Neuronal stem cell (in vitro differentiated cells): ENCODE data around the gene GALNT14.

ENCODE experiments used
- DNase-seq: peaks from one replicate; pipeline ENCODE4 v3.0.0-alpha.2; 2013; ENCODE audit warnings: low spot score
- H2AFZ ChIP-seq: one replicate; pipeline ENCODE4 v1.6.1; 2013; ENCODE audit warnings: mild to moderate bottlenecking, low read length, inconsistent platforms
- H2AK5ac ChIP-seq: 2 replicates; pipeline ENCODE4 v1.6.1; 2013; ENCODE audit warnings: low read depth, mild to moderate bottlenecking, inconsistent platforms, low read length, moderate library complexity, mixed read lengths
- H2BK120ac ChIP-seq: 2 replicates; pipeline ENCODE4 v1.6.1; 2013; ENCODE audit warnings: low read depth, mild to moderate bottlenecking, inconsistent platforms, low read length, moderate library complexity, mixed read lengths
- H2BK12ac ChIP-seq: one replicate; pipeline ENCODE4 v1.6.1; 2013; ENCODE audit warnings: low read length, inconsistent platforms
- H2BK15ac ChIP-seq: 2 replicates; pipeline ENCODE4 v1.6.1; 2013; ENCODE audit warnings: mild to moderate bottlenecking, low read length, inconsistent platforms, mixed read lengths
- H2BK5ac ChIP-seq: one replicate; pipeline ENCODE4 v1.6.1; 2013; ENCODE audit warnings: inconsistent platforms, mild to moderate bottlenecking, low read length, moderate library complexity
- H3K14ac ChIP-seq: one replicate; pipeline ENCODE4 v1.6.1; 2013; ENCODE audit warnings: low read length, inconsistent platforms
- H3K18ac ChIP-seq: 2 replicates; pipeline ENCODE4 v1.6.1; 2013; ENCODE audit warnings: low read length, inconsistent platforms
- H3K23ac ChIP-seq: 2 replicates; pipeline ENCODE4 v1.6.1; 2013; ENCODE audit warnings: low read depth, mild to moderate bottlenecking, mixed read lengths, low read length, inconsistent platforms; ENCODE audit not compliant: poor library complexity
- H3K27ac ChIP-seq: replicated peaks from 3 replicates; pipeline ENCODE4 v1.5.1; 2013; ENCODE audit warnings: low read length, inconsistent platforms
- H3K27me3 ChIP-seq, 3 experiments: 2 replicates each; pipeline ENCODE4 v1.6.1; 2013; ENCODE audit warnings: low read length in 3 of 3, mild to moderate bottlenecking in 2 of 3, inconsistent platforms in 1 of 3, low read depth in 1 of 3, mixed read lengths in 1 of 3, moderate library complexity in 1 of 3; ENCODE audit not compliant: control insufficient read depth in 3 of 3, insufficient read depth in 3 of 3
- H3K36me3 ChIP-seq, 2 donors: replicated peaks in 1 of 2; 2 replicates each; pipeline ENCODE4 v1.6.1; 2013; ENCODE audit warnings: low read length in 2 of 2; ENCODE audit not compliant: control insufficient read depth in 2 of 2, insufficient read depth in 2 of 2
- H3K4ac ChIP-seq: 2 replicates; pipeline ENCODE4 v1.6.1; 2013; ENCODE audit warnings: inconsistent platforms, mild to moderate bottlenecking, low read length, moderate library complexity
- H3K4me1 ChIP-seq, 2 donors: 1 replicate in 1 of 2; 2 replicates in 1 of 2; pipeline ENCODE4 v1.6.1; 2013; ENCODE audit warnings: low read length in 2 of 2, low read depth in 1 of 2; ENCODE audit not compliant: control insufficient read depth in 2 of 2, insufficient read depth in 1 of 2
- H3K4me2 ChIP-seq: one replicate; pipeline ENCODE4 v1.6.1; 2013; ENCODE audit warnings: mild to moderate bottlenecking, low read length, inconsistent platforms; ENCODE audit not compliant: insufficient read depth, poor library complexity, severe bottlenecking
- H3K4me3 ChIP-seq, 2 donors: 2 replicates each; pipeline ENCODE4 v1.5.1; 2013; ENCODE audit warnings: low read length in 2 of 2, mild to moderate bottlenecking in 2 of 2, inconsistent platforms in 1 of 2, moderate library complexity in 1 of 2
- H3K79me1 ChIP-seq: one replicate; pipeline ENCODE4 v1.6.1; 2013; ENCODE audit warnings: low read depth, mild to moderate bottlenecking, inconsistent platforms, low read length, moderate library complexity
- H3K9ac ChIP-seq: one replicate; pipeline ENCODE4 v1.6.1; 2013; ENCODE audit warnings: mild to moderate bottlenecking, low read depth, low read length, inconsistent platforms; ENCODE audit not compliant: poor library complexity
- H3K9me3 ChIP-seq, 2 donors: replicated peaks in 1 of 2; 2 replicates each; pipeline versions ENCODE3 to v1.6.1; 2013; ENCODE audit warnings: low read length in 2 of 2, mild to moderate bottlenecking in 2 of 2, inconsistent platforms in 1 of 2, low read depth in 1 of 2, mixed read lengths in 1 of 2, moderate library complexity in 1 of 2; ENCODE audit not compliant: control insufficient read depth in 2 of 2, insufficient read depth in 1 of 2
- H4K8ac ChIP-seq: one replicate; pipeline ENCODE4 v1.6.1; 2013; ENCODE audit warnings: low read depth, mild to moderate bottlenecking, inconsistent platforms, low read length, moderate library complexity
- H4K91ac ChIP-seq: one replicate; pipeline ENCODE4 v1.6.1; 2013; ENCODE audit warnings: low read length, low read depth, mild to moderate bottlenecking, inconsistent platforms; ENCODE audit not compliant: poor library complexity
- WGBS, 2 donors: extraction: QIAGEN DNeasy Blood & Tissue Kit; methylation state at CpG; one replicate each; pipeline ENCODE4 v1.1.7; 2013; ENCODE audit warnings: missing lambda C conversion rate in 2 of 2, mixed read lengths in 1 of 2; ENCODE audit not compliant: insufficient read length in 2 of 2, insufficient replicate concordance in 1 of 2; ENCODE audit errors: extremely low coverage in 2 of 2; 5-methylcytosine and 5-hydroxymethylcytosine counted together

Gene GALNT14

GRCh38 chr2:30979822-30980245 is 158.4 kb downstream of the GALNT14 start:
- no peak overlapping the region for H2BK12ac ChIP-seq
- H3K18ac ChIP-seq: peak overlapping the region; percentile 62

GRCh38 chr2:30978854-30979253 is 159.4 kb downstream of the GALNT14 start:
- Histone ChIP-seq H2AK5ac (no peak overlapping the region), H3K79me1 (no peaks in the 10 kb centered on the region), H2BK120ac (no peak overlapping the region), H4K8ac (no peak overlapping the region), H3K36me3 (no peaks in the 10 kb centered on the region), H3K4ac (no peak overlapping the region), H3K23ac (no peak overlapping the region), H3K27me3 (no peaks in the 10 kb centered on the region), H2BK12ac (no peak overlapping the region), H3K4me2 (no peak overlapping the region), H3K4me3 (no peak overlapping the region), H3K18ac (no peak overlapping the region), H2BK15ac (no peak overlapping the region), H3K9ac (no peak overlapping the region), H2AFZ (no peak overlapping the region), H2BK5ac (no peak overlapping the region), H3K27ac (no peak overlapping the region), H4K91ac (no peak overlapping the region), H3K4me1 (peaks cover 0 to 7% of the 10 kb centered on the region in 2 donors), H3K9me3 (no peaks in the 10 kb centered on the region), H3K14ac (no peak overlapping the region)
- DNase-seq: no peak
- no CpG with 5 or more reads among the region's 6 CpGs for WGBS, 2 donors

More at GRCh38 chr2:30979822-30980245, 158.4 kb downstream of the GALNT14 start:
- Histone ChIP-seq H3K23ac (no peak overlapping the region), H4K8ac (no peak overlapping the region), H3K79me1 (no peaks in the 10 kb centered on the region), H3K4me3 (no peak overlapping the region), H3K27ac (no peak overlapping the region), H3K27me3 (no peaks in the 10 kb centered on the region), H3K14ac (no peak overlapping the region), H3K36me3 (no peaks in the 10 kb centered on the region), H2AFZ (no peak overlapping the region), H3K9me3 (no peaks in the 10 kb centered on the region), H2AK5ac (peak overlapping the region; percentile 31), H3K4ac (no peak overlapping the region), H2BK5ac (no peak overlapping the region), H3K4me1 (peaks cover 0 to 9% of the 10 kb centered on the region in 2 donors), H2BK120ac (no peak overlapping the region), H4K91ac (no peak overlapping the region), H3K9ac (no peak overlapping the region), H3K4me2 (no peak overlapping the region), H2BK15ac (peak overlapping the region; percentile 23)
- no peak for DNase-seq
- WGBS, 2 donors: no CpG with 5 or more reads among the region's 6 CpGs

GRCh38 chr2:30978044-30978443 is 160.2 kb downstream of the GALNT14 start:
- Histone ChIP-seq H2AFZ (no peak overlapping the region), H2BK5ac (no peak overlapping the region), H3K4me1 (peaks cover 0 to 7% of the 10 kb centered on the region in 2 donors), H3K4ac (no peak overlapping the region), H3K23ac (peak overlapping the region; percentile 11), H2AK5ac (no peak overlapping the region), H3K36me3 (no peaks in the 10 kb centered on the region), H4K8ac (peak overlapping the region; percentile 19), H3K4me3 (no peak overlapping the region), H3K14ac (no peak overlapping the region), H3K9ac (no peak overlapping the region), H2BK12ac (no peak overlapping the region), H2BK15ac (no peak overlapping the region), H3K9me3 (no peaks in the 10 kb centered on the region), H3K27ac (no peak overlapping the region), H3K4me2 (no peak overlapping the region), H3K27me3 (no peaks in the 10 kb centered on the region), H3K79me1 (no peaks in the 10 kb centered on the region), H3K18ac (no peak overlapping the region), H2BK120ac (no peak overlapping the region), H4K91ac (no peak overlapping the region)
- no peak for DNase-seq
- no CpG with 5 or more reads among the region's 5 CpGs for WGBS, 2 donors

GRCh38 chr2:30975156-30975555 is 163.1 kb downstream of the GALNT14 start:
- WGBS, 2 donors: no CpG with 5 or more reads among the region's 3 CpGs
- Histone ChIP-seq H3K79me1 (no peaks in the 10 kb centered on the region), H3K4me3 (no peak overlapping the region), H3K4me1 (no peaks in the 10 kb centered on the region), H3K4ac (no peak overlapping the region), H2AK5ac (no peak overlapping the region), H3K27ac (no peak overlapping the region), H3K27me3 (no peaks in the 10 kb centered on the region), H3K9ac (no peak overlapping the region), H3K18ac (no peak overlapping the region), H3K36me3 (no peaks in the 10 kb centered on the region), H3K4me2 (no peak overlapping the region), H2AFZ (no peak overlapping the region), H4K8ac (no peak overlapping the region), H3K23ac (no peak overlapping the region), H2BK12ac (no peak overlapping the region), H3K14ac (no peak overlapping the region), H2BK120ac (no peak overlapping the region), H2BK5ac (no peak overlapping the region), H3K9me3 (no peaks in the 10 kb centered on the region), H2BK15ac (no peak overlapping the region), H4K91ac (no peak overlapping the region)
- DNase-seq: no peak
